Measurements from ENCODE around the gene AKNA.
"Not testable (repeated sequence)": the region's sequence is repeated elsewhere in the genome, so short reads cannot be mapped to it uniquely, and the experiment has no call there.

The AKNA gene

GRCh38 chr9:114339130-114339908 is 48.5 kb downstream of the AKNA start:
- TF ChIP-seq SPI1 (IDR thresholded peaks at IDR 0.05; ENCODE audit: low read depth, low read length) = no peak
- FAIRE-seq (peak; percentile 91), DNase-seq (ENCODE audit: insufficient read length, low spot score) (peak; percentile 65)

DNA sequence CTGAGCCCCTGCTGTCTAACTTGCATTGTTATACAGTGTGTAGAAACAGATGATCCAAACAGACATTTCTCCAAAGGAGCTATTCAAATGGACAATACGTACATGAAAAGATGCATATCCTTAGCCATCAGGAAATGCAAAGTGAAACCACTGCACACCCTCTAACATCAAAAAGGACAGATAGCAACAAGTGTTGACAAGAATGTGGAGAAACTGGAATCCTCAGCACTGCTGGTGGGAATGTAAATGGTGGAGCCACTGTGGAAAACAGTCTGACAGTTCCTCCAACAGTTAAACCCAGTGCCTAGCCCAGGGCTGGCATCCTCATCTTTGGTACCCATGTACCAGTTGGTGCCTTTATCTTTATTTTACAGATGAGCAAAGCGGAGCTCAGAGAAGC is 49.6 kb downstream of the AKNA start:
- no peak for TF ChIP-seq PAX5 (IDR thresholded peaks at IDR 0.05; ENCODE audit: insufficient read depth, low read length, severe bottlenecking)
- TF ChIP-seq SPI1 (IDR thresholded peaks at IDR 0.05; ENCODE audit: low read depth, low read length) = no peak
- no peak for TF ChIP-seq POLR2A (IDR thresholded peaks at IDR 0.05; ENCODE audit: low read depth, low read length)
- TF ChIP-seq POLR2AphosphoS5 (IDR thresholded peaks at IDR 0.05; ENCODE audit: low read depth, low read length) = no peak
- TF ChIP-seq TAF1 (IDR thresholded peaks at IDR 0.05; ENCODE audit: low read depth, low read length) = no peak
- TF ChIP-seq POU2F2 (IDR thresholded peaks at IDR 0.05; ENCODE audit: low read depth, low read length) = no peak
- DNase-seq (ENCODE audit: insufficient read length, low spot score) (no peak), FAIRE-seq (no peak)

- no peak for DNase-seq (ENCODE audit: insufficient read length, low spot score)
- TF ChIP-seq TAF1 (IDR thresholded peaks at IDR 0.05; ENCODE audit: low read depth, low read length) (no peak), POLR2A (IDR thresholded peaks at IDR 0.05; ENCODE audit: low read depth, low read length) (no peak), POLR2AphosphoS5 (IDR thresholded peaks at IDR 0.05; ENCODE audit: low read depth, low read length) (no peak), SPI1 (IDR thresholded peaks at IDR 0.05; ENCODE audit: low read depth, low read length) (no peak), PAX5 (IDR thresholded peaks at IDR 0.05; ENCODE audit: insufficient read depth, low read length, severe bottlenecking) (no peak), POU2F2 (IDR thresholded peaks at IDR 0.05; ENCODE audit: low read depth, low read length) (no peak)
- no peak for FAIRE-seq
Measured at GRCh38 chr9:114336699-114337395, 50.9 kb downstream of the AKNA start.

- DNase-seq (ENCODE audit: insufficient read length, low spot score) (no peak), FAIRE-seq (no peak)
- TF ChIP-seq POLR2A (IDR thresholded peaks at IDR 0.05; ENCODE audit: low read depth, low read length) = no peak
- no peak for TF ChIP-seq TAF1 (IDR thresholded peaks at IDR 0.05; ENCODE audit: low read depth, low read length)
- 0 out of 2 replicates have a peak, but pooled peaks have one; percentile 22 for TF ChIP-seq POLR2AphosphoS5 (IDR thresholded peaks at IDR 0.05; ENCODE audit: low read depth, low read length)
- no peak for TF ChIP-seq POU2F2 (IDR thresholded peaks at IDR 0.05; ENCODE audit: low read depth, low read length)
- TF ChIP-seq PAX5 (IDR thresholded peaks at IDR 0.05; ENCODE audit: insufficient read depth, low read length, severe bottlenecking) = no peak
- no peak for TF ChIP-seq SPI1 (IDR thresholded peaks at IDR 0.05; ENCODE audit: low read depth, low read length)
Measured at GRCh38 chr9:114336157-114336556, 51.6 kb downstream of the AKNA start.

- TF ChIP-seq PAX5 (IDR thresholded peaks at IDR 0.05; ENCODE audit: insufficient read depth, low read length, severe bottlenecking) (no peak), POLR2A (IDR thresholded peaks at IDR 0.05; ENCODE audit: low read depth, low read length) (no peak), TAF1 (IDR thresholded peaks at IDR 0.05; ENCODE audit: low read depth, low read length) (no peak), SPI1 (IDR thresholded peaks at IDR 0.05; ENCODE audit: low read depth, low read length) (no peak), POLR2AphosphoS5 (IDR thresholded peaks at IDR 0.05; ENCODE audit: low read depth, low read length) (no peak), POU2F2 (IDR thresholded peaks at IDR 0.05; ENCODE audit: low read depth, low read length) (no peak)
- FAIRE-seq (no peak), DNase-seq (ENCODE audit: insufficient read length, low spot score) (no peak)
Measured at GRCh38 chr9:114335745-114336144, 52.0 kb downstream of the AKNA start.

DNA sequence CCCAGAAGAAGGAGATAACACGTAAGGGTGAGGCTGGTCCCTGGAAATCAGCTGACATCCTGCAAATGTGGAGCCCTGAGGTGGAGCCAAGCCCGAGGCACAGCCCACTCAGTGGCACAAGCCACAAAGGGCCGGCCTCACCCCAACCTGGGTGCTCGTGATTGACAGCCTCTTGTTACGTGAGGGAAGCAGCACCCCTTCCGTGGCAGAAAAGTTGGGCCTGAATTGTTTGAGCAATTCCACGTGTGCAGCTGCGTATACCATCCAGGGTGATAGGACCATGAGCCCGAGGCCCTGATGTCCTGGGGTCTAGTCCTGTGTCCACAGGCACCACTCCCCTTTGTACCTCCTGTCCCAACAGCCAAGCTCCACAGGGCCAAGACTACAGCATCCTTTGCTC is 53.3 kb downstream of the AKNA start:
- TF ChIP-seq PAX5 (IDR thresholded peaks at IDR 0.05; ENCODE audit: insufficient read depth, low read length, severe bottlenecking) (no peak), POLR2AphosphoS5 (IDR thresholded peaks at IDR 0.05; ENCODE audit: low read depth, low read length) (no peak), SPI1 (IDR thresholded peaks at IDR 0.05; ENCODE audit: low read depth, low read length) (no peak), POLR2A (IDR thresholded peaks at IDR 0.05; ENCODE audit: low read depth, low read length) (no peak), TAF1 (IDR thresholded peaks at IDR 0.05; ENCODE audit: low read depth, low read length) (no peak), POU2F2 (IDR thresholded peaks at IDR 0.05; ENCODE audit: low read depth, low read length) (no peak)
- no peak for FAIRE-seq

DNA sequence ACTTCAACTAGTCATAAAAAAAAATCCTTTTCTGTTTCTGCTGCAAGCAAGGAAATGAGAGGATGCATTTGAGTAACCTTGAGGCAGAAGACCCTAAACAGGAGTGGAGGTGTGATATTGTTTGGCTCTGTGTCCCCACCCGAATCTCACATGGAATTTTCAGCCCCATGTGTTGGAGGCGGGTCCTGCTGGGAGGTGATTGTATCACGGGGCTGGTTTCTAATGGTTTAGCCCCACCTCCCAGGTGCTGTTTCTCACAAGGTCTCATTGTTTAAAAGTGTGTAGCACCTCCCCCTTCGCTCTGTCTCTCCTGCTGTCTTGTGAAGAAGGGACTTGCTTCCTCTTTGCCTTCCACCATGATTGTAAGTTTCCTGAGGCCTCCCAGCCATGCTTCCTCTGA is 54.1 kb downstream of the AKNA start:
- DNase-seq (ENCODE audit: insufficient read length, low spot score); FAIRE-seq: not testable (repeated sequence)

More for the DNA sequence above, 53.3 kb downstream of the AKNA start:
- DNase-seq (ENCODE audit: insufficient read length, low spot score) = no peak

GRCh38 chr9:114332474-114333040 is 55.2 kb downstream of the AKNA start:
- DNase-seq (ENCODE audit: insufficient read length, low spot score) = not testable (repeated sequence)
- peak; percentile 28 for FAIRE-seq
- TF ChIP-seq POLR2AphosphoS5 (IDR thresholded peaks at IDR 0.05; ENCODE audit: low read depth, low read length) = peak; percentile 40; the same call in 1 of the 2 replicates

DNA sequence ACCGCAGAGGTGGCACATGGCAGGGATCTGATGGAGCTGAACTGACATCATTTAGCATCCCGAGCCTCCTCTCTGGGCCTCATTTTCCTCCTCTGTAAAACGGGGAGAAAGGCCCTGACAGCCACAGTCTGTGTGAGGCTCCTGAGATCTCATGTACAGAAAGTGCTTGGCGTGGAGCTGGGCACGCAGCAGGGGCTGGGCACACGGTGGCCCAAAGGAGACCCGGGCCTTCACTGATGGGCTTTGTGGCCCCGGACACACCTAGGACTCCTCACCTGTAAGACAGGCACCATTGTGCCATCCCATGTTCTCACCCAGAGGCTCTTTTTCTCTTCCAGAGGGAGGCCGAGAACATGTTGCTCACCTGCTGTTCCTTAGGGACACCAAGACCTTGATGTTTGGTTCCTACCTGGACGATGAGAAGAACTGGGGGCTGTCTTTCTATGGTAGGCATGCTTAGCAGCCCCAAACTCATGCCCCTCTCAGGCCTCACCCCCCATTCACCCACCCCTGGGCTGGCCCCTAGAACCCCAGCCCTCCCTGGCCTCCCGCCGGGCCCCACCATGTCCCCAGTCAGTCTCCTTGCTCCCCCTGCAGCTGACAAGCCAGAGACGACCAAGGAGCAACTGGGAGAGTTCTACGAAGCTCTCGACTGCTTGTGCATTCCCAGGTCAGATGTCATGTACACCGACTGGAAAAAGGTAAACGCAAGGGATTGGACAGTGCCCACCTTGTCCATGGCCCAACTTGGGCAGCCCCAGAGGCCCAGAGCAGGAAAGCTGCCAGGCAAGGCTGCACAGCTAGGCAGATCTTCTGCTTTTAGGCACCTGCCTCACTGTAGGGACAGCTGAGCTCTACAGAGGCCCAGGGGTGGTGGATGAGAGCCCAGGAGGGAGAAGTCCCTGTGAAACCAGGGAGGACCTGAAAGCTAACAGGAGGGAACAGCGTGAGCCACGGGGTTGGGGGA is 56.3 kb downstream of the AKNA start:
- not testable (repeated sequence) for FAIRE-seq; DNase-seq (ENCODE audit: insufficient read length, low spot score)
